ENCODE measurements around the gene TSPEAR.

The TSPEAR gene

DNA sequence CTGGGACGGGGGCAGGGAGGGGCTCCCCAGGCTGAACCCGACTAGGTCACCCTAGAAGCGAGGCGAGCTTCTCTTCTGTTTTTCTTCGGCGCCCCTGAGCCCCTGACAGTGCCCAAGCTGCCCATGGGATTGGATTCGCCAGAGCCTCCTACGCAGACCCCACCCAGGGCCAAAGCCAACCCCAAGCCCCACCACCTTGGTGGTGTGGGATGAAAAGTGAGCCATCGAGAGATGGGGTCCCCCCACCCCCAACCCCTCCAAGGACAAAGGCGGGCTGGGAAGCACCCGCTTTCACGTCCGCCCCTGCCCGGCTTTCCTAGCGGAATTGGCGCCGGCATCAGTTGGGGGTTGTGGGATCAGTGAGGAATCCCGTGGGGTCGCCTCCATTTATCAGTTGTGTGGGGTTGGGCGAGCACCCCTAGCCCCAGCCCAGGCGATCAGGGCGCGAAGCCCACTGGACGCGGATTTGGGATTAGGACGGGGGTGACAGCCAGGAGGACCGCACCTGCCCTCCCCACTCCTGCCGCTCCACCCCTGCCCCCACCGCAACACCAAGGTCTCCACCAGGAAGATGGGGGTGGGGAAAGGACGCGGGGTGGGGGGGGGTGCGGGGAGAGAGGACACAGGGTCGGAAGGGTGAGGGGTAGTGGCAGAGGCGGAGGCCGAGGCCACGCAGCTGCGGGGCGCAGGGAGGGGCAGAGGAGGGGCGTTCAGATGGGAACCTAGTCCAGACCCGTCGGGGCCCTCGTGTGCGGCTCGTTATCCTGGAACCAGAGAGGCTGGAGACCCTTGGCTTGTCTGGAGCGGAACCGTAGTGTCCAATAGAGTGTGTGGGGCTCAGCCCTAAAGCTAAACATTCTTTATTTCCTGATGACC lies 4.4 kb downstream of the TSPEAR start:
- TF ChIP-seq, protein P1, sequence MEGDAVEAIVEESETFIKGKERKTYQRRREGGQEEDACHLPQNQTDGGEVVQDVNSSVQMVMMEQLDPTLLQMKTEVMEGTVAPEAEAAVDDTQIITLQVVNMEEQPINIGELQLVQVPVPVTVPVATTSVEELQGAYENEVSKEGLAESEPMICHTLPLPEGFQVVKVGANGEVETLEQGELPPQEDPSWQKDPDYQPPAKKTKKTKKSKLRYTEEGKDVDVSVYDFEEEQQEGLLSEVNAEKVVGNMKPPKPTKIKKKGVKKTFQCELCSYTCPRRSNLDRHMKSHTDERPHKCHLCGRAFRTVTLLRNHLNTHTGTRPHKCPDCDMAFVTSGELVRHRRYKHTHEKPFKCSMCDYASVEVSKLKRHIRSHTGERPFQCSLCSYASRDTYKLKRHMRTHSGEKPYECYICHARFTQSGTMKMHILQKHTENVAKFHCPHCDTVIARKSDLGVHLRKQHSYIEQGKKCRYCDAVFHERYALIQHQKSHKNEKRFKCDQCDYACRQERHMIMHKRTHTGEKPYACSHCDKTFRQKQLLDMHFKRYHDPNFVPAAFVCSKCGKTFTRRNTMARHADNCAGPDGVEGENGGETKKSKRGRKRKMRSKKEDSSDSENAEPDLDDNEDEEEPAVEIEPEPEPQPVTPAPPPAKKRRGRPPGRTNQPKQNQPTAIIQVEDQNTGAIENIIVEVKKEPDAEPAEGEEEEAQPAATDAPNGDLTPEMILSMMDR (IDR thresholded peaks at IDR 0.05; ENCODE audit: low read depth, low read length): no peak
- no peak overlapping the region for H3K4me3 ChIP-seq (ENCODE audit: low read depth, low read length)

DNA sequence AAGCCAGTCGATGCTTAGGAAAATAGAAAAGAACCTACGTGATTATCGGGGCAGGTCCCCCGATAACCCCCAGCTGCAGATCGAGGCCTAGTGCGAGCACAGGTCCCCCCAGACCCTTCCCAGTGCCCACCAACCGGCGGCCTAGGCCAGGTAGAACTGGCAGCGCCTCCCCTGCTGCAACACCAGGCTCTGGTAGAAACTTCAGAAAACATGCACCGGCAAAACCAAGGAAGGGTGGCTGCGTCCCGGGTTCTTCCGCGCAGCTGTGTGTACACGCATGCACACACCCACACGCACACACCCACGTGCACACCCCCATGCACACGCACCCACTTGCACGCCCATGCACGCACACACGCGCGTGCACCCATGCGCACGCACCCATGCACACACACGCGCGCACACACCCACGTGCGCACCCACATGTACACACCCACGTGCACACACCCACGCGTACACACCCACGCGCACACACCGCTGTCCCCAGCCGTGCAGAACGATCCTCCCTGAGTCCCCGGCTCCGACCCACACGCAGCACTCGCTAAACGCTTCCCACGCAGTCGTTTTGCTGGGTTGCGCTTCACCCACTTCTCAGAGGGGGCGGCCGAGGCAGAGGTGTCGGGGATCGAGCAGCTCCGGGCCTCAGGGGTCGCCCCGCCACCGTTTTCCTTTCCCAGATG lies 5.2 kb downstream of the TSPEAR start:
- TF ChIP-seq, protein P1 (IDR thresholded peaks at IDR 0.05; ENCODE audit: low read depth, low read length): no peak
- no peak overlapping the region for H3K4me3 ChIP-seq (ENCODE audit: low read depth, low read length)

DNA sequence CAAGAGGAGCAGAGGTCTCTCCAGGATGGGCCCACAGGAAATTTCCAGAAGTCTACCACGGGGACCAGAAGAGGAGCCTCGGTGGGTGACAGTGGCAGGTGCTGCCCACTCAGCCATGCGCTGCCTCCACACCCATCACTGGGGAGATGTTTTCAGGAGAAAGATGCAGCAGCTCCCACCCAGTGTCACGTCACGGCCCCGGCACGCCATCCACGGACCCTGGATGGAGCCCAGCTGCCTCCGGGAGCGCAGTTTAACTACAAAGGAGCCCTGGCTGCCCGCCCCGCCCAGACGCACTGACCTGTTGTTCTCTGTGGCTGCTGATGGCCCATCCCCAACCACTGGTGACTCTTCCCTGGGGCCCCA lies 6.8 kb downstream of the TSPEAR start:
- H3K4me3 ChIP-seq (ENCODE audit: low read depth, low read length): no peak overlapping the region
- TF ChIP-seq, protein P1 (IDR thresholded peaks at IDR 0.05; ENCODE audit: low read depth, low read length): no peak

- TF ChIP-seq, protein P1 (IDR thresholded peaks at IDR 0.05; ENCODE audit: low read depth, low read length): no peak
- H3K4me3 ChIP-seq (ENCODE audit: low read depth, low read length): no peak overlapping the region
These were observed 7.4 kb downstream of the TSPEAR start for GRCh38 chr21:44703731-44704635.

DNA sequence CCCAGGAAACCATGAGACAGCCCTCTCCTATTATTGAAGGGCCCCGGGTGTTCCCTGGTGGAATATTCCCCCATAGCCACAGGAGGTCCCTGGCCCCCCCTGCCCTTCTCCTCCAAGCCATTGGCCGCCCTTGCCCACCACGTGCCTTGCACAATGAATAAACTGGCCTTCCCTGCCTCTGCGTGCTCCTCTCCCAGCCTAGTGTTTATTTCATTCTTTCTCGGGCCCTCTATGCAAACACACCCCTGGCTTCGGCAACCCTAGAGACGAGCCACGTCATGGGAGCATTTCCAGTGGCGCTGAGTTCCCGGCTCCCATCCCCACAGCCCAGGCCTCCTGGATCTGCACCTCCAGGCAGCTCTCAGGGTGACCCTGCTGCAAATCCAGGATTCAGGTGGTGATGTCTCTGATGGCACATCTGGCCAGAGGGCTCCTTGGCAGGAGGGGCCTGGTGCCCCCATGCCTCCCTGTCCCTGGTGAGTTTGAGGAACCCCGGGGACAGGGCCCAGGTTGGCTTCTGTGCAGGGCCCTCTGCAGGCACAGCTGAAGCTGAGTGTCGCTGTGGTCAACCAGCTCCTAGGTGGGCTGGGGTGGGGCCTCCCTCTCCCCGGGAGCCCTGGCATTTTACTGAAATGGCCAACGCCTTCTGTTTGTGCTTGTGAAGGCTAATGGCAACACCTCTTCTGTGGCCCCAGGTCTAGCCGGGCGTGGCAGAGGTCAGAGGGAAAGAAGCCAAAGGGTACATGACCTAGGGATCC lies 8.2 kb downstream of the TSPEAR start:
- TF ChIP-seq, protein P1 (IDR thresholded peaks at IDR 0.05; ENCODE audit: low read depth, low read length): no peak
- H3K4me3 ChIP-seq (ENCODE audit: low read depth, low read length): no peak overlapping the region

GRCh38 chr21:44702111-44702972 lies 9.0 kb downstream of the TSPEAR start:
- TF ChIP-seq, protein P1 (IDR thresholded peaks at IDR 0.05; ENCODE audit: low read depth, low read length): no peak
- H3K4me3 ChIP-seq (ENCODE audit: low read depth, low read length): no peak overlapping the region

Data from WI38 (cell line).